H9 (cell line): Measurements from ENCODE around the gene CCNF. TPM values are rescaled to one million over a fixed set of nuclear protein-coding genes. Genes with fewer than 3 reads are reported as not detected.

Experiments
- DNase-seq: peaks from one replicate; pipeline ENCODE4 v3.0.0-alpha.2; 2017
- H2AFZ ChIP-seq: one replicate; pipeline ENCODE4 v1.6.1; 2013; ENCODE audit warnings: mild to moderate bottlenecking, low read length, control low read depth, moderate library complexity
- H2AK5ac ChIP-seq: 2 replicates; pipeline ENCODE4 v1.6.1; 2013; ENCODE audit warnings: low read length, control low read depth, mixed read lengths; ENCODE audit not compliant: insufficient read length
- H2BK120ac ChIP-seq: one replicate; pipeline ENCODE4 v1.6.1; 2013; ENCODE audit warnings: low read depth, mild to moderate bottlenecking, low read length, control low read depth, inconsistent platforms; ENCODE audit not compliant: poor library complexity, severe bottlenecking
- H2BK12ac ChIP-seq: 2 replicates; pipeline ENCODE4 v1.6.1; 2013; ENCODE audit warnings: low read length, control low read depth, mixed read lengths, low read depth; ENCODE audit not compliant: insufficient read length
- H2BK15ac ChIP-seq: 2 replicates; pipeline ENCODE4 v1.6.1; 2013; ENCODE audit warnings: low read depth, low read length, control low read depth
- H2BK20ac ChIP-seq: one replicate; pipeline ENCODE4 v1.6.1; 2013; ENCODE audit warnings: low read depth, mild to moderate bottlenecking, low read length, control low read depth, inconsistent platforms; ENCODE audit not compliant: poor library complexity, severe bottlenecking
- H2BK5ac ChIP-seq: 2 replicates; pipeline ENCODE4 v1.6.1; 2013; ENCODE audit warnings: low read length, control low read depth, mixed read lengths; ENCODE audit not compliant: insufficient read length
- H3K14ac ChIP-seq: 2 replicates; pipeline ENCODE4 v1.6.1; 2013; ENCODE audit warnings: low read length, control low read depth; ENCODE audit not compliant: insufficient read depth
- H3K18ac ChIP-seq: 2 replicates; pipeline ENCODE4 v1.6.1; 2013; ENCODE audit warnings: low read depth, mild to moderate bottlenecking, mixed read lengths, low read length, control low read depth; ENCODE audit not compliant: insufficient read length
- H3K23ac ChIP-seq: 2 replicates; pipeline ENCODE4 v1.6.1; 2013; ENCODE audit warnings: low read length, control low read depth, mixed read lengths, low read depth; ENCODE audit not compliant: insufficient read length
- H3K23me2 ChIP-seq: 2 replicates; pipeline ENCODE4 v1.6.1; 2013; ENCODE audit warnings: low read depth, mild to moderate bottlenecking, mixed read lengths, low read length, control low read depth; ENCODE audit not compliant: insufficient read length, poor library complexity, severe bottlenecking
- H3K27ac ChIP-seq: 2 replicates; pipeline ENCODE4 v1.5.1; 2013; ENCODE audit warnings: low read length, control low read depth, mixed read lengths, low read depth; ENCODE audit not compliant: insufficient read length
- H3K27me3 ChIP-seq: 2 replicates; pipeline ENCODE4 v1.6.1; 2013; ENCODE audit warnings: low read length, control low read depth, inconsistent platforms; ENCODE audit not compliant: insufficient read depth
- H3K4ac ChIP-seq: 2 replicates; pipeline ENCODE4 v1.6.1; 2013; ENCODE audit warnings: low read depth, mild to moderate bottlenecking, control low read depth, inconsistent platforms, low read length, moderate library complexity
- H3K4me1 ChIP-seq: 2 replicates; pipeline ENCODE4 v1.6.1; 2013; ENCODE audit warnings: low read length, control low read depth, inconsistent platforms; ENCODE audit not compliant: insufficient read depth
- H3K4me2 ChIP-seq: 2 replicates; pipeline ENCODE4 v1.6.1; 2013; ENCODE audit warnings: low read length, control low read depth, mixed read lengths; ENCODE audit not compliant: insufficient read length, insufficient read depth
- H3K56ac ChIP-seq: 2 replicates; pipeline ENCODE4 v1.6.1; 2013; ENCODE audit warnings: low read depth, mild to moderate bottlenecking, mixed read lengths, low read length, control low read depth; ENCODE audit not compliant: insufficient read length
- H3K79me1 ChIP-seq: 2 replicates; pipeline ENCODE4 v1.6.1; 2013; ENCODE audit warnings: low read depth, mild to moderate bottlenecking, moderate library complexity, low read length, control low read depth, inconsistent platforms; ENCODE audit not compliant: insufficient read depth, poor library complexity, severe bottlenecking
- H3K79me2 ChIP-seq: 2 replicates; pipeline ENCODE4 v1.6.1; 2013; ENCODE audit warnings: low read length, control low read depth, inconsistent platforms; ENCODE audit not compliant: insufficient read depth
- H3K9ac ChIP-seq: 2 replicates; pipeline ENCODE4 v1.6.1; 2013; ENCODE audit warnings: low read length, control low read depth, mixed read lengths; ENCODE audit not compliant: insufficient read length; ENCODE audit errors: extremely low read depth
- H3K9me3 ChIP-seq: one replicate; pipeline ENCODE4 v1.6.1; 2013; ENCODE audit warnings: low read depth, low read length, inconsistent platforms; ENCODE audit not compliant: control insufficient read depth
- H3T11ph ChIP-seq: one replicate; pipeline ENCODE4 v1.6.1; 2013; ENCODE audit warnings: mild to moderate bottlenecking, low read length, control low read depth, inconsistent platforms
- H4K20me1 ChIP-seq: one replicate; pipeline ENCODE4 v1.6.1; 2013; ENCODE audit not compliant: control insufficient read depth, insufficient read length, insufficient read depth
- H4K5ac ChIP-seq: 2 replicates; pipeline ENCODE4 v1.6.1; 2013; ENCODE audit warnings: low read depth, mild to moderate bottlenecking, mixed read lengths, low read length, control low read depth; ENCODE audit not compliant: insufficient read length
- H4K8ac ChIP-seq: replicated peaks from 2 replicates; pipeline ENCODE4 v1.6.1; 2013; ENCODE audit warnings: low read length, control low read depth, mixed read lengths, low read depth; ENCODE audit not compliant: insufficient read length
- H4K91ac ChIP-seq: 2 replicates; pipeline ENCODE4 v1.6.1; 2013; ENCODE audit warnings: low read depth, mild to moderate bottlenecking, moderate library complexity, mixed read lengths, low read length, control low read depth; ENCODE audit not compliant: insufficient read length
- H3K27ac Mint-ChIP-seq, 3 experiments: 2 replicates in 2 of 3; 3 replicates in 1 of 3; pipeline ENCODE4 v1.8.0; 2020 to 2021; ENCODE audit warnings: mixed read lengths in 3 of 3, mild to moderate bottlenecking in 1 of 3, moderate library complexity in 1 of 3
- H3K27me3 Mint-ChIP-seq: 2 replicates; pipeline ENCODE4 v1.8.0; 2021; ENCODE audit warnings: low read depth, mild to moderate bottlenecking, moderate library complexity, mixed read lengths
- H3K36me3 Mint-ChIP-seq, 3 experiments: 2 replicates in 2 of 3; 3 replicates in 1 of 3; pipeline ENCODE4 v1.8.0; 2020 to 2021; ENCODE audit warnings: low read depth in 3 of 3, mixed read lengths in 3 of 3; ENCODE audit not compliant: insufficient read depth in 1 of 3
- H3K4me1 Mint-ChIP-seq, 2 experiments: 2 replicates each; pipeline ENCODE4 v1.8.0; 2020; ENCODE audit warnings: mixed read lengths in 2 of 2
- H3K4me3 Mint-ChIP-seq, 2 experiments: 2 replicates in 1 of 2; 3 replicates in 1 of 2; pipeline ENCODE4 v1.8.0; 2020 to 2021; ENCODE audit warnings: mild to moderate bottlenecking in 2 of 2, mixed read lengths in 2 of 2, moderate library complexity in 1 of 2
- H3K9me3 Mint-ChIP-seq, 2 experiments: 2 replicates in 1 of 2; 3 replicates in 1 of 2; pipeline ENCODE4 v1.8.0; 2020; ENCODE audit warnings: mild to moderate bottlenecking in 2 of 2, mixed read lengths in 2 of 2, moderate library complexity in 1 of 2
- WGBS: extraction: QIAGEN DNeasy Blood & Tissue Kit; methylation state at CpG from one replicate; pipeline ENCODE4 v1.1.7; 2013; ENCODE audit warnings: missing lambda C conversion rate, low lambda C conversion rate, mixed read lengths; ENCODE audit not compliant: insufficient read length; ENCODE audit errors: extremely low coverage; 5-methylcytosine and 5-hydroxymethylcytosine counted together
- total RNA-seq: library from RNA; stranded (reverse); gene quantifications from 2 replicates; pipeline ENCODE4 v1.2.1, GENCODE V29; 2021
- TF ChIP-seq, protein P1 (sequence below): fragments of 200-600 bp; sonication (generic); conservative IDR thresholded peaks from 3 replicates; pipeline ENCODE4 v1.8.0; 2021; ENCODE audit warnings: antibody characterized with exemption, mild to moderate bottlenecking

Gene CCNF
- total RNA-seq, 1 experiment from 2014 or later = 61.6 TPM

DNA sequence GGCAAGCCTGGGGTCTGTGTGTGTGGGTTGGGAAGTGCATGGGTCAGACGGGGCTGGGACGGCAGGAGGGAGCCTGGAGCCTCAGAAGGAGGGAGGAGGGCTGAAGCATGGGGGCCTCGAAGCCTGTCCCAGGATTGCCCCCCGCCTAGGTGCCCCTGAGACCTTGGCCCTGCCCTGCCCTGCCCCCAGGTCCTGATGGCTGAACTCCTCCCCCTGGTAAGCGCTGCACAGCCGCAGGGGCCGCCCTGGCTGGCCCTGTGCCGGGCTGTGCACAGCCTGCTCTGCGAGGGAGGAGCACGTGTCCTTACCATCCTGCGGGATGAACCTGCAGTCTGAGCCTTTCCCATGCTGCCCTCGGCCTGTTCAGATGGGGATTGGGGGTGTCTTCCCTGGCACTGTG lies 35.1 kb downstream of the CCNF start:
- no CpG with 5 or more reads among the region's 12 CpGs for WGBS
- H3K9ac ChIP-seq = no peak overlapping the region

More for the DNA sequence above, 35.1 kb downstream of the CCNF start:
- Mint-ChIP-seq H3K27ac (no peak overlapping the region), H3K36me3 (peaks cover 6 to 28% (median 12%) of the 10 kb centered on the region in 3 experiments; a peak in 5 of 7 replicates), H3K4me3 (no peak overlapping the region), H3K27me3 (peaks cover 3% of the 10 kb centered on the region), H3K9me3 (no peaks in the 10 kb centered on the region), H3K4me1 (peaks cover 9 to 17% of the 10 kb centered on the region in 2 experiments)
- H3K4ac ChIP-seq = no peak overlapping the region
- no peaks in the 10 kb centered on the region for H3K27me3 ChIP-seq
- DNase-seq = no peak
- no peak overlapping the region; the same call in 1 of the 2 replicates for H3K14ac ChIP-seq
- H3K18ac ChIP-seq = no peak overlapping the region
- no peak overlapping the region for H2AFZ ChIP-seq
- H4K5ac ChIP-seq = no peak overlapping the region
- no peak overlapping the region for H3T11ph ChIP-seq
- peaks cover 2% of the 10 kb centered on the region; the same call in 1 of the 2 replicates for H3K4me1 ChIP-seq
- H4K91ac ChIP-seq = no peak overlapping the region
- TF ChIP-seq, protein P1, sequence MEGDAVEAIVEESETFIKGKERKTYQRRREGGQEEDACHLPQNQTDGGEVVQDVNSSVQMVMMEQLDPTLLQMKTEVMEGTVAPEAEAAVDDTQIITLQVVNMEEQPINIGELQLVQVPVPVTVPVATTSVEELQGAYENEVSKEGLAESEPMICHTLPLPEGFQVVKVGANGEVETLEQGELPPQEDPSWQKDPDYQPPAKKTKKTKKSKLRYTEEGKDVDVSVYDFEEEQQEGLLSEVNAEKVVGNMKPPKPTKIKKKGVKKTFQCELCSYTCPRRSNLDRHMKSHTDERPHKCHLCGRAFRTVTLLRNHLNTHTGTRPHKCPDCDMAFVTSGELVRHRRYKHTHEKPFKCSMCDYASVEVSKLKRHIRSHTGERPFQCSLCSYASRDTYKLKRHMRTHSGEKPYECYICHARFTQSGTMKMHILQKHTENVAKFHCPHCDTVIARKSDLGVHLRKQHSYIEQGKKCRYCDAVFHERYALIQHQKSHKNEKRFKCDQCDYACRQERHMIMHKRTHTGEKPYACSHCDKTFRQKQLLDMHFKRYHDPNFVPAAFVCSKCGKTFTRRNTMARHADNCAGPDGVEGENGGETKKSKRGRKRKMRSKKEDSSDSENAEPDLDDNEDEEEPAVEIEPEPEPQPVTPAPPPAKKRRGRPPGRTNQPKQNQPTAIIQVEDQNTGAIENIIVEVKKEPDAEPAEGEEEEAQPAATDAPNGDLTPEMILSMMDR = no peak
- H3K79me2 ChIP-seq = 0 out of 2 replicates have a peak, but pooled peaks cover 2% of the 10 kb centered on the region
- no peak overlapping the region for H3K4me2 ChIP-seq
- H2BK20ac ChIP-seq = no peak overlapping the region
- no peak overlapping the region for H2BK12ac ChIP-seq
- no peak overlapping the region for H2AK5ac ChIP-seq
- no peak overlapping the region for H4K8ac ChIP-seq
- H3K56ac ChIP-seq = no peak overlapping the region
- no peaks in the 10 kb centered on the region for H3K9me3 ChIP-seq
- peaks cover 14% of the 10 kb centered on the region for H3K23me2 ChIP-seq
- peaks cover 7% of the 10 kb centered on the region for H3K79me1 ChIP-seq
- no peak overlapping the region for H3K23ac ChIP-seq
- H3K27ac ChIP-seq = no peak overlapping the region
- H2BK15ac ChIP-seq = no peak overlapping the region
- no peaks in the 10 kb centered on the region for H4K20me1 ChIP-seq
- H2BK120ac ChIP-seq = no peak overlapping the region
- H2BK5ac ChIP-seq = no peak overlapping the region
